Progenitor cell of endocrine pancreas (in vitro differentiated cells): Measurements from ENCODE around the gene SLC9A8. TPM values are rescaled to one million over a fixed set of nuclear protein-coding genes. Genes with fewer than 3 reads are reported as not detected.

Experiments
- DNase-seq: peaks from one replicate; pipeline ENCODE4 v3.0.0; 2021; ENCODE audit warnings: low spot score; ENCODE audit not compliant: unreplicated experiment
- H3K27ac Mint-ChIP-seq: 2 replicates; pipeline ENCODE4 v1.8.0; 2021; ENCODE audit warnings: mild to moderate bottlenecking, moderate library complexity, mixed read lengths
- H3K27me3 Mint-ChIP-seq: 2 replicates; pipeline ENCODE4 v1.8.0; 2021; ENCODE audit warnings: mixed read lengths
- H3K36me3 Mint-ChIP-seq: 2 replicates; pipeline ENCODE4 v1.8.0; 2022; ENCODE audit warnings: mixed read lengths; ENCODE audit not compliant: insufficient read depth
- H3K4me1 Mint-ChIP-seq: 2 replicates; pipeline ENCODE4 v1.8.0; 2021; ENCODE audit warnings: low read depth, mixed read lengths
- H3K4me3 Mint-ChIP-seq: 2 replicates; pipeline ENCODE4 v1.8.0; 2021; ENCODE audit warnings: low read depth, mild to moderate bottlenecking, moderate library complexity, mixed read lengths
- H3K9me3 Mint-ChIP-seq: 2 replicates; pipeline ENCODE4 v1.8.0; 2021; ENCODE audit warnings: low read depth, mixed read lengths
- CTCF ChIP-seq: fragments of 200-600 bp; sonication (generic); IDR thresholded peaks from one replicate; pipeline ENCODE4 v1.5.0; 2021; ENCODE audit warnings: antibody characterized with exemption, mild to moderate bottlenecking; ENCODE audit not compliant: unreplicated experiment
- total RNA-seq: library from RNA; stranded (reverse); gene quantifications from 2 replicates; pipeline ENCODE4 v1.2.1, GENCODE V29; 2021

Gene SLC9A8
- total RNA-seq, 1 donor from 2014 or later = 11.4 TPM

DNA sequence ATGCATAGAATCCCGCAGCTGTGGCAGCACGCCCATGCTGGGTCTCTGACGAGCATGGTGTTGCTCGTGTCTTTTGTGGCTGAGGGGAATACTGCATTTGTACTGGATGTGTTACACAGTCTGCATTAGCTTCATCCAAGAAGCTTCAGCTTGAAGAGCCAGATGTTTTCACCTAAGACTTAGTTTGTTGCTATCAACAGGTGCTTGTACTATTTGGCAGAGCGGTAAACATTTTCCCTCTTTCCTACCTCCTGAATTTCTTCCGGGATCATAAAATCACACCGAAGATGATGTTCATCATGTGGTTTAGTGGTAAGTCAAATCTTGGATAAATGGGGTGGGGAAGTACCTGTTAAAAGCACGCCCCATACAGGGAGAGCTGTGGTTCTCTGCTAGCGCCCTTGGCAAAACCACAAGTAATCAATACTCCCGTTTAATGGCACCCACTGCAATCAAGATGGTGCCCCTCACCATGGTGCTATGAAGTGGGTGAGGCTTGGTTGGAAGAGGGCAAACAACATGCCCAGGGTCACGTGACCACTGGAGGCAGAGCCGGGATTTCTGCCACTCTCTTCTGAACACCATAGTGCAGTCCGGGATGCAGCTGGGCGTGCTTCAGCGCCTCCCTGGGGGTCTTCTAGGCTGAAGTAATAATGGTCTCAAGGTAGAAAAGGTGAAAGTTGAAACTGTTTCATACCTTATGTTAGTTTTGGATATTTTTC lies 68.3 kb downstream of the SLC9A8 start:
- H3K27ac Mint-ChIP-seq = no peak overlapping the region
- H3K36me3 Mint-ChIP-seq = peaks cover 2% of the 10 kb centered on the region
- TF ChIP-seq CTCF = no peak
- H3K9me3 Mint-ChIP-seq = no peaks in the 10 kb centered on the region
- H3K4me3 Mint-ChIP-seq = no peak overlapping the region
- DNase-seq = no peak
- H3K4me1 Mint-ChIP-seq = peaks cover 2% of the 10 kb centered on the region
- no peaks in the 10 kb centered on the region for H3K27me3 Mint-ChIP-seq

- TF ChIP-seq CTCF = no peak
- no peaks in the 10 kb centered on the region for H3K27me3 Mint-ChIP-seq
- no peak overlapping the region for H3K4me3 Mint-ChIP-seq
- peaks cover 2% of the 10 kb centered on the region for H3K36me3 Mint-ChIP-seq
- peaks cover 12% of the 10 kb centered on the region for H3K4me1 Mint-ChIP-seq
- H3K9me3 Mint-ChIP-seq = no peaks in the 10 kb centered on the region
- DNase-seq = no peak
- no peak overlapping the region for H3K27ac Mint-ChIP-seq
Observed at GRCh38 chr20:49882171-49882970, 69.7 kb downstream of the SLC9A8 start.

DNA sequence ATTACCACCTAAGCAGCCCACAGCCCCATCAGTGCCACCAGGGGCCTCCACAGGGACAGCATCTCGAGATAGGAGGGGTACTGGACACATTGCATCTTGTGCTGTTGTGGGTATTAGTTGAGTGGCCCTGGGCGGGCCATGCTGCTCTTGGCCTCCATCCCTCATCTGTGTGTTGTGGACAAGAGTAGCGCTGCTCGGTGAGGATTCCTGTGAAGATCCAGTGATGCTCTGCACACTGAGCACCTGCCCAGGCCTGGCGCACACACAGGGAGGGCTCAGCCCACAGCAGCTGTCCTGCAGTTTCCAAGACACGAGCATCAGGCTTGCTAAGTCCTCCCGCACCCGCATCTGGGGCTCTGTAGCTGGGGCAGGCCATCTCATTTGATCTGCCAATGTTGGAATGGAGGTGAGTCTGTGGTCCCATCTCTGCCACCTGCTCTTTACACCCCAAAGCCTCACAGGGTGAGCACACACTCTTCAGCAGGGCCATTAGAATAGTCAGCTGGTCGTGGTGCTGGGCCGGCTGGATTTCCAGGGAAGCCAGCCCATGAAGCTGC lies 70.7 kb downstream of the SLC9A8 start:
- Mint-ChIP-seq H3K4me1 (peaks cover 15% of the 10 kb centered on the region), H3K36me3 (peaks cover 1% of the 10 kb centered on the region), H3K4me3 (no peak overlapping the region), H3K27ac (peak overlapping the region; percentile 49), H3K9me3 (no peaks in the 10 kb centered on the region), H3K27me3 (no peaks in the 10 kb centered on the region)
- no peak for TF ChIP-seq CTCF
- no peak for DNase-seq

- DNase-seq = no peak
- Mint-ChIP-seq H3K4me3 (no peak overlapping the region), H3K27ac (no peak overlapping the region), H3K27me3 (no peaks in the 10 kb centered on the region), H3K4me1 (peaks cover 22% of the 10 kb centered on the region), H3K36me3 (peaks cover 3% of the 10 kb centered on the region), H3K9me3 (no peaks in the 10 kb centered on the region)
- no peak for TF ChIP-seq CTCF
Observed at GRCh38 chr20:49885558-49886332, 73.1 kb downstream of the SLC9A8 start.
